ENCODE results near the gene TCF4.

- TF ChIP-seq CTCF (conservative IDR thresholded peaks at IDR 0.05; ENCODE audit: low read length): no peak
- no peak for TF ChIP-seq EZH2phosphoT487 (IDR thresholded peaks at IDR 0.05; ENCODE audit: borderline replicate concordance, low read depth, low read length)
Measured at GRCh38 chr18:55588870-55589595, 1.0 kb upstream of the TCF4 start.

All from OCI-LY7 (cell line).